Activated naive CD4-positive, alpha-beta T cell treated with anti-CD3 and anti-CD28 coated beads for 36 hours (primary cell): ENCODE measurements around the gene LEPROT. TPM values are rescaled to one million over a fixed set of nuclear protein-coding genes. Genes with fewer than 3 reads are reported as not detected.

Experiments
- CTCF ChIA-PET: fragments of 350-600 bp; sonication (Branson Sonifier 250); formaldehyde crosslinking; loops from one replicate; lab custom pipeline; 2021; ENCODE audit warnings: antibody characterized with exemption; lab: Charles Lee
- DNase-seq: peaks from one replicate; pipeline ENCODE4 v3.0.0-alpha.2; 2020
- H3K27ac Mint-ChIP-seq: one replicate; pipeline ENCODE4 v1.8.0; 2021; ENCODE audit warnings: mild to moderate bottlenecking, mixed read lengths
- H3K27me3 Mint-ChIP-seq: one replicate; pipeline ENCODE4 v1.8.0; 2021; ENCODE audit warnings: low read depth, mixed read lengths
- H3K36me3 Mint-ChIP-seq: one replicate; pipeline ENCODE4 v1.8.0; 2021; ENCODE audit warnings: low read depth, mixed read lengths
- H3K4me1 Mint-ChIP-seq: one replicate; pipeline ENCODE4 v1.8.0; 2021; ENCODE audit warnings: low read depth, mixed read lengths
- H3K4me3 Mint-ChIP-seq: one replicate; pipeline ENCODE4 v1.8.0; 2021; ENCODE audit warnings: mild to moderate bottlenecking, moderate library complexity, mixed read lengths
- H3K9me3 Mint-ChIP-seq: one replicate; pipeline ENCODE4 v1.8.0; 2021; ENCODE audit warnings: mixed read lengths
- intact Hi-C: fragments of 100-400 bp; cut with micrococcal nuclease; formaldehyde crosslinking; loops from one replicate; pipeline ENCODE4 v1.15.1; 2023
- total RNA-seq, 2 experiments: library from RNA; stranded (reverse); gene quantifications; one replicate each; pipeline ENCODE4 v1.2.3, GENCODE V29; 2021

LEPROT gene
- total RNA-seq, 2 experiments from 2014 or later = 7.2 to 14.2 TPM

DNA sequence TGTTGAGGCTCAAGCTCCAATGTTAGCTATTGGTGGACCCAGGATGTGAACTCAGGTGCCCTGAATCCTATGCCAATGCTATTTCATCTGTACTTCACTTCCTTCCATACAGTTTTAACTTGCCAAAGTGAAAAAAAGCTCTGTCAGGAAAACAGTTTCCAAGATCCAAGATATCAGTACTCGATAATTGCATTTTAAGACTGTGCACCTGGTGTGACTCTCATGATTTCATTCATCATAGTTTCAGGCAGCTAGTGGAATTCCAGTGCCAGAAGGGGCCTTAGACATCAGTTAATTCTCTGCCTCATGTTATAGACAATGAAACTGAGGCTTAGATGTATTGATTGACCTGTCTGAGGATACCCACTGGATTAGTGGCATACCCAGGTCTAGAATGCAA lies 26.5 kb upstream of the LEPROT start:
- H3K36me3 Mint-ChIP-seq = no peaks in the 10 kb centered on the region
- no peaks in the 10 kb centered on the region for H3K9me3 Mint-ChIP-seq
- H3K27me3 Mint-ChIP-seq = no peaks in the 10 kb centered on the region
- H3K27ac Mint-ChIP-seq = no peak overlapping the region
- intact Hi-C loops = loop anchor here (1.0 to 10.0 kb wide), 4 partner anchors 26 to 421 kb away; partner anchors contain the start of genes LEPR and LEPROT
- no peak overlapping the region for H3K4me3 Mint-ChIP-seq
- CTCF ChIA-PET = interaction anchor here (1.2 kb wide), 1 partner anchor 77 kb away, joined by 3 read pairs; no protein-coding TSS in a partner anchor
- DNase-seq = no peak
- H3K4me1 Mint-ChIP-seq = peaks cover 22% of the 10 kb centered on the region

DNA sequence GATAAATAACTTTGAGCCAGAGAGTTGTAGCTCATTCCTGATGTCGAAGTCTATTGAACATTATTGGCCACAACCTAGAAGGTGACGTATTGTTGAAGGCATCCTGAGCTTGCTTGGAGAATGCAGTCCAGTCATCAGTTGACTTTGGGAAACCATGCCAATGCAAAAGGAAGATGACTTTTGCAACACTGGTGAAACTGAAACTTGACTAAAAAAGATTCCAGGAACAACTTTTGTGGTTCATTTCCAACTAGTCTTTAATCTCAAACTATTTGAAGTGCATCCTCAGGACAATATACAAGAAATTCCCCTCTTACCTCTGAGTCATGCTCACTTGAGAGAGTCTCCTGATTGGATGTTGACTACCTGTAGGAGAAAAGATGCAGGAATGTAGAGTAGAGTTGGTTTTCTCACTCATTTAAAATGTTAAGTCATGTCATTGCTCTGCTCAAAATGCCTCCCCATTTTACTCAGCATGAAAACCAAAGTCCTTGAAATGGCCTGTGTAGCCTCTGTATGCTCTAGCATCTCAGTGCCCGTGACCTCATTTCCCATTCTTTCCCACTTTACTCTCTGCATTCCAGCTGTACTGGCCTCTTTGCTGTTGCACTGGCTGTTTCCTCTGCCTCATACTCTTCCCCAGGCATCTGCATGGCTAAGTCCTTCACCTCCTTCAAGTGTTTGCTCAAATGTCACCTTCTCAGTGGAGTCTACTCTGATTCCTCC lies 24.4 kb upstream of the LEPROT start:
- no peaks in the 10 kb centered on the region for H3K9me3 Mint-ChIP-seq
- H3K36me3 Mint-ChIP-seq = peaks cover 2% of the 10 kb centered on the region
- no peak overlapping the region for H3K4me3 Mint-ChIP-seq
- H3K4me1 Mint-ChIP-seq = peaks cover 18% of the 10 kb centered on the region
- DNase-seq = no peak
- CTCF ChIA-PET = interaction anchor here (0.5 kb wide), 1 partner anchor 64 kb away, joined by 5 read pairs; no protein-coding TSS in a partner anchor
- intact Hi-C loops = loop anchor here (2.0 to 10.0 kb wide), 2 partner anchors 165 to 419 kb away; no protein-coding TSS in a partner anchor
- H3K27me3 Mint-ChIP-seq = no peaks in the 10 kb centered on the region
- H3K27ac Mint-ChIP-seq = no peak overlapping the region

DNA sequence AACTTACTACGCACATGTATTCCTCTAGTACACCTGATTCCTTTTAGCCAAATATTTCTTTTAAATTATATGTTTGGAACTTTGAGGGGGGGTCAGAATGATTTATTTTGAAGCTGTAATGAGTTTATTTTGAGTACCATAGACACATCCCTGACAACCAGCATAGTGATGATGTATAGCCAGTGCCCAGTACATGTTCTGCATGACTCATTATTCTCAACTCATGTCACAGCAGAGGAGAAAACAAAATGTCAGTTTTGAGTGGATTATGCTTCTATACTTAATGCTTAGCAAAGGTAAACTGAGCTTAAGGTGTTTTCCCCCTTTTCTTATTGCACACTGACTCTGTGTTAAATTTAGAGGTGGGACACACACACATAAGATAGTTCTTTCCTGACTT lies 22.4 kb upstream of the LEPROT start:
- CTCF ChIA-PET = no interaction called here
- Mint-ChIP-seq H3K4me1 (peaks cover 18% of the 10 kb centered on the region), H3K27ac (no peak overlapping the region), H3K4me3 (no peak overlapping the region), H3K36me3 (peaks cover 2% of the 10 kb centered on the region), H3K9me3 (no peaks in the 10 kb centered on the region), H3K27me3 (no peaks in the 10 kb centered on the region)
- intact Hi-C loops = loop anchor here (10.0 kb wide), 1 partner anchor 417 kb away; no protein-coding TSS in a partner anchor
- DNase-seq = no peak

DNA sequence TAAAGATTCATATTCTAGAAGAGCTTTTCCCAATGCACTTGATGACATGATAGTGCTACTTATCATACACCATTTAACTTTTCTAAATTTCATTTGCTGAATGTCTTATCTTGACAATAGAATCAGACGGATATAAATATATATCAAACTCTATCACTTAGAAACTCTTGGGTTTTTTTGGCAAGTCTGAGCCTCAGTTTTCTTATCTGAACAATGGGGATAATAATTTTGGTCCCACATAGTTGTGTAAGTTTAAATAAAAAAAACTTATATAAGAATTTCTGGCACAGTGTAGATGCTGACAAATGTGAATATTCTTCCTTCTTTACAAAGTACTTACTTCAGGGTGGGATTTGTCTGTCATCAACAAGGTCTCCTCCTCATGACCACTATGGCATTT lies 21.5 kb upstream of the LEPROT start:
- Mint-ChIP-seq H3K4me1 (peaks cover 10% of the 10 kb centered on the region), H3K27me3 (no peaks in the 10 kb centered on the region), H3K9me3 (no peaks in the 10 kb centered on the region), H3K27ac (no peak overlapping the region), H3K36me3 (peaks cover 2% of the 10 kb centered on the region), H3K4me3 (no peak overlapping the region)
- DNase-seq = no peak
- CTCF ChIA-PET = no interaction called here
- intact Hi-C loops = loop anchor here (10.0 kb wide), 1 partner anchor 416 kb away; no protein-coding TSS in a partner anchor

DNA sequence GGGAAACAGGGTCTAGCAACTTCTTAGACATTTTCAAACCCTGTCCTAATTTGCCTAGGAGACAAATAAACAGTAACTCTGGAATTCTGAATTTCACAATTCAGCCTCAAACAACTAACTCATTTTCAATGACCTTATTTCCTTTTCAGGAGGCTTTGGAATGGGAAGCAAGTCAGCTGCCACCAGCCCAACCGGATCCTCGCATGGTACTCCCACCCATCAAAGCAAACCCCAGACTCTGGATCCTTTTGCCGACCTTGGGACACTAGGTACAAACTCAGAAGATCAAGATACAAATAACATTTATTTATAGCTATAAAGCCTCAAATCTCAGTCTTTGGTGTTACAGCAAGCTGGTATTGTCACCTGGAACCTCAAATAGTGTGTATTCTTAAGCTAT lies 18.9 kb upstream of the LEPROT start:
- H3K27ac Mint-ChIP-seq = no peak overlapping the region
- DNase-seq = no peak
- intact Hi-C loops = no loop called here
- CTCF ChIA-PET = no interaction called here
- H3K9me3 Mint-ChIP-seq = no peaks in the 10 kb centered on the region
- H3K4me3 Mint-ChIP-seq = no peak overlapping the region
- H3K27me3 Mint-ChIP-seq = no peaks in the 10 kb centered on the region
- H3K4me1 Mint-ChIP-seq = no peaks in the 10 kb centered on the region
- peaks cover 5% of the 10 kb centered on the region for H3K36me3 Mint-ChIP-seq

DNA sequence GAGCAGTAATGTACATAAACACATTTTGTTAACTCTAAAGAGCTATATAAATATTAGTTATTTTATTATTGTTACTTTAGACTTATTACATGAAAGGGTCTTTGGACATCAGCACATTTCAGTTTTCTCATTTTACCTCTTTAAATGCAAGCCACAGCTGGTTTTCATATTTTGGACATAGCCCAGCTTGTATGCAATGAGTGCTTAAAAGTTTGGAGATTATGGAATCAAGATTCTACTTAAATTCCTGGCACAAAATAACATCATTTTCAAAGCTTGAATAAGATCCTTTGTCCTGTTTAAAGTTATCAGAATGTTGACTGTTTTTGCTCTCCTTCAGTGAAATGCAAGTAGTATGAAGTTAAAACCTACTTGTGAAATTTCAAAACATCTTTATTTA lies 15.5 kb upstream of the LEPROT start:
- no peaks in the 10 kb centered on the region for H3K4me1 Mint-ChIP-seq
- CTCF ChIA-PET = interaction anchor here (0.5 kb wide), 1 partner anchor 347 kb away, joined by 3 read pairs; no protein-coding TSS in a partner anchor
- H3K36me3 Mint-ChIP-seq = peaks cover 7% of the 10 kb centered on the region
- H3K9me3 Mint-ChIP-seq = no peaks in the 10 kb centered on the region
- H3K4me3 Mint-ChIP-seq = no peak overlapping the region
- intact Hi-C loops = no loop called here
- H3K27ac Mint-ChIP-seq = no peak overlapping the region
- no peaks in the 10 kb centered on the region for H3K27me3 Mint-ChIP-seq
- no peak for DNase-seq

DNA sequence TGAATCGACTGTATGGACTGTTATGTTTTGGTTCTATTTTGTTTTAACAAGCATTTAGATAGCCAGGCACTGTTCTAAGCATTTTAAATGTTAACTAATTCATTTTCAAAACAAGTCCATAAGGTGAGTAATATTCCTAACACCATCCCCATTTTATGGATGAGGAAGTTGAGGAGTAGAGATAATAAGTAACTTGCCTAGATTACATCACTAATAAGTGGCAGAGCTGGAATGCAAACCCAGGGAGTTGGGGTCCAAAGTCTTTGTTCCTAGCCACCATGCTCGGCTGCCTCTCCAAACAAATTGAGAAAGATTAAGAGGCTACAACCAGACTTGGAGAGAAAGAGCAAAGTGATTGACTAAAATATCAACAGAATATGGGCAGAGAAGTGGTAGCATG lies 12.6 kb upstream of the LEPROT start:
- CTCF ChIA-PET = no interaction called here
- no peaks in the 10 kb centered on the region for H3K4me1 Mint-ChIP-seq

DNA sequence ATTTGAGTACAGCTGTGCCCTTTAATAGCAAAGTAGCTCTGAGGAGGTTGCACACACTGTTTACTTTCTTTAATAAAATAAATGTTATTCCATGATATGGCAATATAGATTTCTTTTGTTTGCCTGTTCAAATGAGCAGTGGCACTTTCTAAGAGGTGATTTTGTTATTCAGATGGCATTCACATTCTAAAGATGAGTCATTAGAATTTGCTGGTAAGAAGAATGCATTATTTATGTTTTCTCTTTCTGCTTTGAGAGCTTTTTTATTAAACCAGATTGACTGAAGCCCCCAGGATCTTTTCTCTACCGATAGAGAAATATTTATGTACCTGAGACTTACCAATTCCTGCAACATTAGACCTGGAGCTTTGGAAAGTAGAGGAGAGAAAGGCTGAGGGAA lies 11.2 kb upstream of the LEPROT start:
- peaks cover 7% of the 10 kb centered on the region for H3K36me3 Mint-ChIP-seq
- H3K27me3 Mint-ChIP-seq = no peaks in the 10 kb centered on the region
- no peak for DNase-seq
- no peak overlapping the region for H3K4me3 Mint-ChIP-seq
- no peak overlapping the region for H3K27ac Mint-ChIP-seq
- CTCF ChIA-PET = no interaction called here
- H3K9me3 Mint-ChIP-seq = no peaks in the 10 kb centered on the region
- intact Hi-C loops = no loop called here
- H3K4me1 Mint-ChIP-seq = no peaks in the 10 kb centered on the region

More for the DNA sequence above, 12.6 kb upstream of the LEPROT start:
- no peaks in the 10 kb centered on the region for H3K27me3 Mint-ChIP-seq
- H3K36me3 Mint-ChIP-seq = peaks cover 7% of the 10 kb centered on the region
- H3K27ac Mint-ChIP-seq = no peak overlapping the region
- no peak overlapping the region for H3K4me3 Mint-ChIP-seq
- H3K9me3 Mint-ChIP-seq = no peaks in the 10 kb centered on the region
- intact Hi-C loops = no loop called here
- DNase-seq = no peak

DNA sequence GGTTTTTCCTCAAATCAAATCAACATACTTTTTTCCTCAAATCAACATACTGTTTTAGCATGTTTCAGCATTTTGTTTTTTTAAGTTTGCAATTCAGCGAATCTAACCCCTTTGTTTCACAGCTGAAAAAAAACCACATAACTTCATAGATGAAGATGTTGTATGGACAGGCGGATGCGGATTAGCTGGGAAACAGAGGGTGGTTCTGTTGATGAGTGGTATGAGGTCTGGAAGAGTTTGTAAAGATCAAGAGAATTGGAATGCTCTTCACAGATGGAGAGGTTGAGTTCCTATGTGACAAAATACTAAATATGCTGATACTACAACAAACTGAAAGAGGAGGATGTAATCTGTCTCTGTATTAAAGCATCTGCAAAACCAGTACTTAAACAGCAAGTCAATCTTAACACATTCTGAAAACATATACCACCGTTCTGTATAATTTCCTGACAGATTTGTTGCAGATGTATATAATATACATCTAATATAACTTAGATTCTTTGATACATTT lies 10.6 kb upstream of the LEPROT start:
- CTCF ChIA-PET = no interaction called here

DNA sequence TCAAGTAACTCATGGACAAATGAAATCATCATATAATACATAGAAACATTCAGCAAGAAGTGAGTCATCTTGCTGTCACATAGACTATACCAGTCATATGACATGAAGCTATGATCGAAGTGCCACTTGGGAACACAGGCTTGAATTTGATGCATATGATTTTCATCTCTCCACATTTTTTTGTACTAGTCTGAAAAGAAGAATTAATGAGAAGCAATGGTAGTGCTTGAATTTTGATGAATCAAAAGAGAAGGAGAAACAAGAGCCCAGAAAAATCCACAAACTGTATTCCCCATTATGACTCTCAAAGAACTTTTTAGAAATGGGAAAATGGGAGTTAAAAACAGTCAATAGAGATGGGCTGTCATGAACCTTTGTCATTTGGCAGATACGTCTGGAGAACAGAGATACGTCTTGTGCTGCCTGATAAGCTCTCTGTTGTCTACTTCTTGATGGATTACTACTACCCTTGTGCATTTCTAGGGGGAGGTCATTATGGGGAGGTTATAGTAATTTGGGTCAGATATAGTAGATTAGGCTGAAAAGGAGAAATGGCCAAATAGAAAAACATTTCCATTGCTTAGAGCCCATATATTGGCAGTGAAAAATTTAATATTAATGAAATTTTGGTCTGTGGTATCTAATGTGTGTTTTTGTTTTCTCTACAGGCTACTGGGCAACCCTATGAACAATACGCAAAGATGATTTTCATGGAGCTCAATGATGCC lies 8.0 kb upstream of the LEPROT start:
- H3K27ac Mint-ChIP-seq = no peak overlapping the region
- H3K9me3 Mint-ChIP-seq = no peaks in the 10 kb centered on the region
- no peak for DNase-seq
- no peaks in the 10 kb centered on the region for H3K4me1 Mint-ChIP-seq
- CTCF ChIA-PET = no interaction called here
- intact Hi-C loops = no loop called here
- no peak overlapping the region for H3K4me3 Mint-ChIP-seq
- H3K36me3 Mint-ChIP-seq = peaks cover 4% of the 10 kb centered on the region
- H3K27me3 Mint-ChIP-seq = no peaks in the 10 kb centered on the region

More for the DNA sequence above, 10.6 kb upstream of the LEPROT start:
- no peak overlapping the region for H3K27ac Mint-ChIP-seq
- H3K4me1 Mint-ChIP-seq = no peaks in the 10 kb centered on the region
- peaks cover 7% of the 10 kb centered on the region for H3K36me3 Mint-ChIP-seq
- H3K4me3 Mint-ChIP-seq = no peak overlapping the region
- no peak for DNase-seq
- intact Hi-C loops = no loop called here
- no peaks in the 10 kb centered on the region for H3K27me3 Mint-ChIP-seq
- H3K9me3 Mint-ChIP-seq = no peaks in the 10 kb centered on the region

DNA sequence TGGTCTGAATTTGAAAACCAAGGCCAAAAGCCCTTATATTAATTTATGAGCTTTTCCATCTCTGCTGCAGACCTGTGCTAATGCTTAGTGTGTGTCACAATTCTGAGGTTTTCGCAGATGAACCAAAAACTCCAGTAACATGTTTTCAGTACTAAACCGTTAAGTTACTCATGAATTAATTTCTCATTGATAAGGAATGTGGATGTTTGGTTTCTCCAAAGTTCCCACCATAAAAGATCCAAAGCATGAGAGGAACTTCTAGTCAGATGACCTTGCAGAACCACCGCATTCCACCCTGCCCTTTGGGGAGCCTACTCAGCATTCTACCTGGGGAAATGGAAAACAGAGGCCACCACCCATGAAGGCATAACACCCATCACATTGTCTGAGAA lies 7.5 kb upstream of the LEPROT start:
- Mint-ChIP-seq H3K9me3 (no peaks in the 10 kb centered on the region), H3K36me3 (peaks cover 4% of the 10 kb centered on the region), H3K27ac (no peak overlapping the region), H3K4me3 (no peak overlapping the region), H3K4me1 (no peaks in the 10 kb centered on the region), H3K27me3 (no peaks in the 10 kb centered on the region)
- intact Hi-C loops = no loop called here
- no peak for DNase-seq
- CTCF ChIA-PET = no interaction called here

DNA sequence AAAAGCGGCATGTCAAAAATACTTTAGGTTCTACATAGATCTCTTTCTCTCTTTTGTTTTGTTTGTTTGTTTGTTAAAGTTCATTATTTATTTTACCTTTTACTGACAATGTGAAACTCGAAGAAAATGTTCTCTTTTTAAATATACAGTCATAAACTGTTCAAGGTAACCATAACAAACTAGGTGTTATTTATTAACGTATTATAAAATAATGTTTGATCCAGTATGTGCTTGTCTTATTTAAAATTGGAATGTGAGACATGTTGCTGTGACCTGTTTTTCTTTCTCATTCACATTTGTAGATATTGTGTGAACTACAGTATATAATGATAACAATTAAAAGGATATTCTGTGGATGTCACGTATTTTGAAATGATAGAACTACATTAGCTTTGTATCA lies 5.9 kb upstream of the LEPROT start:
- H3K4me1 Mint-ChIP-seq = peaks cover 6% of the 10 kb centered on the region
- H3K27me3 Mint-ChIP-seq = no peaks in the 10 kb centered on the region
- CTCF ChIA-PET = interaction anchor here (0.7 kb wide), 1 partner anchor 11 kb away, joined by 3 read pairs; no protein-coding TSS in a partner anchor
- no peak overlapping the region for H3K4me3 Mint-ChIP-seq
- intact Hi-C loops = no loop called here
- DNase-seq = no peak
- no peaks in the 10 kb centered on the region for H3K36me3 Mint-ChIP-seq
- H3K9me3 Mint-ChIP-seq = no peaks in the 10 kb centered on the region
- no peak overlapping the region for H3K27ac Mint-ChIP-seq
